ENCODE data around the gene REXO4. TPM values are rescaled to one million over a fixed set of nuclear protein-coding genes. Genes with fewer than 3 reads are reported as not detected.

The REXO4 gene
- total RNA-seq, 2 experiments from 2014 or later, result 27.5 to 34.1 TPM

DNA sequence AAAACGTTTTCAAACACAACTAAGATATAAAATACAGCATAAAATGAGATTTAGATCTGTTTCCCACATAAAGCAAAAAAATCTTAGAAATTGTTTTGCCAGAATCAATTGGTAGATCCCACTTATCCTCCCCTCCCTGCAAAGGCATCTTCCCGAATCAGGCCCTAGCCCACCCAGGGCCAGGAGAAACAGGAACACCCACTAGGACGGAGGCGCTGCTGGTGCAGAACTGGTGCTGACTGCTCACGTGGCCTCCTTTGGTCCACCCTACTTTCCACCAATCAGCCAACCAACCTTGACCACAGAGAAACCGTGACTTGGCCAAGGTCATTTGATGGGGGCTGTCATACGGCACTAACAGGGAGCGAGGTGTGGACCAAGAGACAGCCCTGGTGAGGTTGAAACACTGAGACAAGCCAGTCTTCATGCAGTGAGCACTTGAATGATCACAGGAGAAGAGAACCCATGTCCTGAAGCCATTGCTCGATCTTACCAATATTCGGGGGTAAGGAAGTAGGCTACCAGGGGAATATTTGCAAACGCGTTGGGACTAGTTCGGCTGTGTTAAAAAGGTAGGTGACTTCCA is 56.2 kb downstream of the REXO4 start:
- peak overlapping the region; percentile 65 for H3K27ac Mint-ChIP-seq
- H3K36me3 Mint-ChIP-seq, result peaks cover 45% of the 10 kb centered on the region
- DNase-seq (no peak), ATAC-seq (no peak)
- H3K27me3 Mint-ChIP-seq, result no peaks in the 10 kb centered on the region
- H3K9me3 Mint-ChIP-seq (ENCODE audit: low read depth), result no peaks in the 10 kb centered on the region
- H3K4me1 Mint-ChIP-seq, result peaks cover 65% of the 10 kb centered on the region
- CTCF ChIA-PET, result interaction anchor here (8.2 kb wide), 1 partner anchor 11 kb away, joined by 100 read pairs; no protein-coding TSS in a partner anchor
- H3K4me3 Mint-ChIP-seq, result no peak overlapping the region

- Mint-ChIP-seq H3K27ac (peak overlapping the region; percentile 65), H3K4me3 (no peak overlapping the region), H3K9me3 (ENCODE audit: low read depth) (no peaks in the 10 kb centered on the region), H3K36me3 (peaks cover 37% of the 10 kb centered on the region), H3K4me1 (peaks cover 57% of the 10 kb centered on the region), H3K27me3 (no peaks in the 10 kb centered on the region)
- no peak for DNase-seq
- CTCF ChIA-PET, result interaction anchor here (1.3 to 8.2 kb wide), 4 partner anchors 11 to 127 kb away, joined by 3 to 100 read pairs (median 4); no protein-coding TSS in a partner anchor
- no peak for ATAC-seq
These were observed 57.1 kb downstream of the REXO4 start for GRCh38 chr9:133360400-133361393.

DNA sequence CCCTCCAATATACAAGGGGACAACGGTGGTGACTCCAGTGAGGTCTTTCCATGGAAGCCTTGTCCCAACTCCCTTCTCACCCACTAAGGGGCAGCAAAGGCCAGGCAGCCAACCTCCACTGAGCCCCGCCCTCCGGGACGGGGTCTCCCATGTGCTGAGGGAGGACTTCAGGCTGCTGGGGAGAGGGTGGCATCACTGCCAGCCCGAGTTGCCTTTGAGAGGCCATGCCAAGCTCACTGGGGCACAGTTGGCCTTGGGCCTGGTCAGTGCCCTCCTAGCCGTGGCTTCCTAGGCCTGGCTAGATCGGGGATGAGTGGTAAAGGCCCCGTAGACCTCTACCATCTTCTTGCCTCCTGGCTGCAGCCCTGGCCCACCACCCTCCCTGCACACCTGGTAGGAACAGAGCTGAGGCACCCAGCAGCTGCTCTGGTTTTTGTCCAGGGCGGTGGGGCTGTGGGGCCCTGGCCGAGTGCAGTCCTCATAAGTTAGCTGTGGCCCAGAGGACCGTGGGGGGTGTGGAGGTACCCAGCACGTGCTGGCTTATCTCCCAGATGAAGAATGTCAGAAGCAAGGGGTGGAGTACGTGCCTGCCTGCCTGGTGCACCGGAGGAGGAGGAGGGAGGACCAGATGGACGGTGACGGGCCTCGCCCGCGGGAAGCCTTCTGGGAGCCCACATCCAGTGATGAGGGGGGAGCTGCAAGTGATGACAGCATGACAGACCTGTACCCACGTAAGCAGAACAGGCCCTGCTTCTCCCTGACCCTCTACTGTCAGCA is 58.2 kb downstream of the REXO4 start:
- CTCF ChIA-PET, result interaction anchor here (0.8 to 8.2 kb wide), 7 partner anchors 8 to 128 kb away, joined by 3 to 100 read pairs (median 5); partner anchors contain the start of gene STKLD1
- peaks cover 30% of the 10 kb centered on the region for H3K36me3 Mint-ChIP-seq
- ATAC-seq (no peak), DNase-seq (no peak)
- no peaks in the 10 kb centered on the region for H3K27me3 Mint-ChIP-seq
- H3K9me3 Mint-ChIP-seq (ENCODE audit: low read depth), result no peaks in the 10 kb centered on the region
- peak overlapping the region; percentile 48 for H3K27ac Mint-ChIP-seq
- H3K4me1 Mint-ChIP-seq, result peaks cover 57% of the 10 kb centered on the region
- no peak overlapping the region for H3K4me3 Mint-ChIP-seq

GRCh38 chr9:133357656-133358055 is 60.2 kb downstream of the REXO4 start:
- H3K4me1 Mint-ChIP-seq, result peaks cover 60% of the 10 kb centered on the region
- CTCF ChIA-PET, result interaction anchor here (2.3 to 8.2 kb wide), 5 partner anchors 10 to 128 kb away, joined by 7 to 100 read pairs (median 14); no protein-coding TSS in a partner anchor
- ATAC-seq, result no peak

DNA sequence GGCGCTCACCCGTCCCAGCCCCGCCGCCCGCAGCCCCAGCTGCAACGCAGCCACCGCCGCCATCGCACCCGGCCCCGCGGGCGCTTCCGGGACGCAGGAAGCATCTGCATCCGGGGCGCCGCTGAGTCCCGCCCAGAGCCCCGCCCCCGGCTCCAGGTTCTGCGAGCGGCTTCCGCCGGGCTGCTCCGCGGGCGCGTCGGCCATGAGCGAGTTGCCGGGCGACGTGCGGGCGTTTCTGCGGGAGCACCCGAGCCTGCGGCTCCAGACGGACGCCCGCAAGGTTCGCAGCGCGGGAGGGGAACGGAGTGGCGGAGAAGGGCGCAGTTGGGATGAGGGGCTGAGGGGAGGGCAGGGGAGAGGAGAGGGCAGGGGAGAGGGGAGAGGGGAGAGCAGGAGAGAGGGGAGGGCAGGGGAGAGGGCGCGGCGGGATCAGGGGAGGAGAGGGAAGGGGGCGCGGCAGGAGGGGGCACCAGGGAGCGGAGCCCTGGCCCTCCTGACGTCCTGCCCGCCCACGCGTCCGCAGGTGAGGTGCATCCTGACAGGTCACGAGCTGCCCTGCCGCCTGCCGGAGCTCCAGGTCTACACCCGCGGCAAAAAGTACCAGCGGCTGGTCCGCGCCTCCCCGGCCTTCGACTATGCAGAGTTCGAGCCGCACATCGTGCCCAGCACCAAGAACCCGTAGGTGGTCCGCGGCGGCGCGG is 61.3 kb downstream of the REXO4 start, which contains the start of the genes SURF1 and SURF2:
SURF1 (minus strand) TSS at position 97 of the 701 bp plus-strand sequence; CDS start at position 63, 34 bp downstream.
SURF2 (plus strand) TSS at position 160 of the 701 bp plus-strand sequence; CDS start at position 203, 43 bp downstream.
- peaks cover 19% of the 10 kb centered on the region for H3K36me3 Mint-ChIP-seq
- peak; percentile 94 for DNase-seq
- CTCF ChIA-PET, result interaction anchor here (1.0 to 8.2 kb wide), 14 partner anchors 8 to 209 kb away, joined by 3 to 100 read pairs (median 8); partner anchors contain the start of genes MED22, REXO4, RPL7A and STKLD1

More at GRCh38 chr9:133357656-133358055, 60.2 kb downstream of the REXO4 start:
- Mint-ChIP-seq H3K27ac (peak overlapping the region; percentile 3), H3K4me3 (peak overlapping the region; percentile 72), H3K9me3 (ENCODE audit: low read depth) (no peaks in the 10 kb centered on the region), H3K36me3 (peaks cover 19% of the 10 kb centered on the region), H3K27me3 (no peaks in the 10 kb centered on the region)
- DNase-seq, result no peak

More for the DNA sequence above, 61.3 kb downstream of the REXO4 start, which contains the start of the genes SURF1 and SURF2:
- Mint-ChIP-seq H3K27me3 (no peaks in the 10 kb centered on the region), H3K4me3 (peak within 1 kb of the TSS; percentile 90), H3K4me1 (peaks cover 59% of the 10 kb centered on the region), H3K9me3 (ENCODE audit: low read depth) (no peaks in the 10 kb centered on the region), H3K27ac (peak within 1 kb of the TSS; percentile 88)
- ATAC-seq, result peak; percentile 92

Other genes starting within 250 kb of the REXO4 start
- gene OBP2B, start 208.8 kb downstream of the REXO4 start, total RNA-seq, result not detected
- gene ABO, start 142.8 kb downstream of the REXO4 start, total RNA-seq, result not detected
- 10 to 100 TPM; 12.9 to 16.5 TPM for gene SURF6, start 81.8 kb downstream of the REXO4 start, total RNA-seq
- 10 to 100 TPM; 28.8 to 35.9 TPM for gene MED22, start 69.9 kb downstream of the REXO4 start, total RNA-seq
- 1,000 to 10,000 TPM; 1,729 to 2,113 TPM for gene RPL7A, start 69.8 kb downstream of the REXO4 start, total RNA-seq
- gene SURF1, start 61.5 kb downstream of the REXO4 start, total RNA-seq, result 10 to 100 TPM; 35.4 to 35.6 TPM
- 10 to 100 TPM; 14.9 to 23.2 TPM for gene SURF2, start 61.5 kb downstream of the REXO4 start, total RNA-seq
- gene SURF4, start 42.0 kb downstream of the REXO4 start, total RNA-seq, result 100 to 1,000 TPM; 218 to 304 TPM
- 1 to 10 TPM in 1 of 2 experiments, under 1 TPM in 1; 0.20 to 1.4 TPM for gene STKLD1, start 41.6 kb downstream of the REXO4 start, total RNA-seq
- gene ADAMTS13, start 4.4 kb upstream of the REXO4 start, total RNA-seq, result 1 to 10 TPM; 2.6 to 2.7 TPM
- gene CACFD1, start 42.0 kb upstream of the REXO4 start, total RNA-seq, result 1 to 10 TPM in 1 of 2 experiments, under 1 TPM in 1; 0.38 to 1.1 TPM
- 1 to 10 TPM; 5.5 to 9.9 TPM for gene SLC2A6, start 61.1 kb upstream of the REXO4 start, total RNA-seq
- gene MYMK, start 106.9 kb upstream of the REXO4 start, total RNA-seq, result not detected
- not detected for gene ADAMTSL2, start 116.7 kb upstream of the REXO4 start, total RNA-seq
- gene FAM163B, start 191.4 kb upstream of the REXO4 start, total RNA-seq, result not detected
- gene DBH, start 218.4 kb upstream of the REXO4 start, total RNA-seq, result not detected